Smooth muscle cell (in vitro differentiated cells): ENCODE data around the gene CSNK1A1L. TPM values are rescaled to one million over a fixed set of nuclear protein-coding genes. Genes with fewer than 3 reads are reported as not detected.

Source experiments
- DNase-seq: peaks from one replicate; lab custom pipeline; 2025; ENCODE audit not compliant: unreplicated experiment; lab: John Stamatoyannopoulos, UW
- H2AFZ ChIP-seq: fragments of 200-600 bp; sonication (generic); 2 replicates; pipeline ENCODE4 v1.6.0; 2016; ENCODE audit warnings: antibody characterized with exemption, low read depth, mild to moderate bottlenecking
- H3F3A ChIP-seq: fragments of 200-600 bp; sonication (generic); 2 replicates; pipeline ENCODE4 v1.6.0; 2017; ENCODE audit warnings: antibody characterized with exemption, low read depth
- H3K27ac ChIP-seq: fragments of 200-600 bp; sonication (generic); 2 replicates; pipeline ENCODE4 v1.5.1; 2016; ENCODE audit warnings: low read depth, mild to moderate bottlenecking
- H3K27me3 ChIP-seq: fragments of 200-600 bp; sonication (generic); 2 replicates; pipeline ENCODE4 v1.6.1; 2016; ENCODE audit warnings: low read depth, mild to moderate bottlenecking
- H3K36me3 ChIP-seq: fragments of 200-600 bp; sonication (generic); 2 replicates; pipeline ENCODE4 v1.5.1; 2016; ENCODE audit warnings: low read depth
- H3K4me1 ChIP-seq: fragments of 200-600 bp; sonication (generic); 2 replicates; pipeline ENCODE4 v1.5.1; 2016; ENCODE audit warnings: low read depth
- H3K4me2 ChIP-seq: fragments of 200-600 bp; sonication (generic); 2 replicates; pipeline ENCODE4 v1.6.0; 2016; ENCODE audit warnings: mild to moderate bottlenecking
- H3K4me3 ChIP-seq: fragments of 200-600 bp; sonication (generic); 2 replicates; pipeline ENCODE4 v1.5.1; 2016; ENCODE audit warnings: mild to moderate bottlenecking
- H3K79me2 ChIP-seq: fragments of 200-600 bp; sonication (generic); 2 replicates; pipeline ENCODE4 v1.6.0; 2016; ENCODE audit warnings: low read depth, mild to moderate bottlenecking
- H3K9ac ChIP-seq: fragments of 200-600 bp; sonication (generic); 2 replicates; pipeline ENCODE4 v1.6.0; 2016; ENCODE audit warnings: low read depth
- H3K9me3 ChIP-seq: fragments of 200-600 bp; sonication (generic); replicated peaks from 2 replicates; pipeline ENCODE4 v1.5.1; 2016; ENCODE audit warnings: low read depth
- H4K20me1 ChIP-seq: fragments of 200-600 bp; sonication (generic); 2 replicates; pipeline ENCODE4 v1.6.0; 2016; ENCODE audit warnings: low read depth
- WGBS: methylation state at CpG from one replicate; pipeline ENCODE4 v1.1.7; 2016; ENCODE audit warnings: low lambda C conversion rate; 5-methylcytosine and 5-hydroxymethylcytosine counted together
- polyA plus RNA-seq: library from polyadenylated mRNA; unstranded; fragments of >200 nt; fragmentation: Nextera tagmentation; extraction: Ambion mirVana; gene quantifications from 2 replicates; pipeline ENCODE4 v1.2.1, GENCODE V29; 2016
- total RNA-seq: library from RNA; depleted of rRNA; stranded (reverse); fragments of >200 nt; gene quantifications from 2 replicates; pipeline ENCODE4 v1.2.3, GENCODE V29; 2014
- TF ChIP-seq, protein P1 (sequence below): fragments of 200-600 bp; sonication (generic); IDR thresholded peaks from 2 replicates; pipeline ENCODE4 v1.5.1; 2017; ENCODE audit warnings: borderline replicate concordance, mild to moderate bottlenecking, antibody characterized with exemption; ENCODE audit not compliant: insufficient read depth, poor library complexity, severe bottlenecking

The CSNK1A1L gene
- total and polyA plus RNA-seq, 2 experiments from 2014 or later = not detected

DNA sequence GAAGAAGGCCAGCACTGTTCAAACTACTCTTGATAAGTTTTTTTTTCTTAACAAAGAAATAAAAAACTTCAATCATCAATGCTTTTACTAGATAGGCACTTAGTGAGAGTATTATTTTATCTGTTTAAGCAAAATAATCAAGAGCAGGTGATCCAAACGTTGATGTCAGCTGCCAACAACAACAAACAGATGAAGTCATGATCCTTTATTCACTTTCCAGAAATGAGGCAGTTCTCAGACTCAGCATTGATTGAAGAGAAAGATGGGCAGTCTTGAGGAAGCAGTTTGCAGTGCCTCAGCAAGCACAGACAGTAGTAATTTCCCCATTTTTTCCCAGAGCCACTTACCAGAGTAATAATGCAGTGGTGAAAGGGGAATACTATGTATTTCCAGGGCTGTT lies 38.4 kb upstream of the CSNK1A1L start:
- H3K4me2 ChIP-seq = no peak overlapping the region
- H3K27ac ChIP-seq = no peak overlapping the region
- no peak overlapping the region for H3K9ac ChIP-seq

DNA sequence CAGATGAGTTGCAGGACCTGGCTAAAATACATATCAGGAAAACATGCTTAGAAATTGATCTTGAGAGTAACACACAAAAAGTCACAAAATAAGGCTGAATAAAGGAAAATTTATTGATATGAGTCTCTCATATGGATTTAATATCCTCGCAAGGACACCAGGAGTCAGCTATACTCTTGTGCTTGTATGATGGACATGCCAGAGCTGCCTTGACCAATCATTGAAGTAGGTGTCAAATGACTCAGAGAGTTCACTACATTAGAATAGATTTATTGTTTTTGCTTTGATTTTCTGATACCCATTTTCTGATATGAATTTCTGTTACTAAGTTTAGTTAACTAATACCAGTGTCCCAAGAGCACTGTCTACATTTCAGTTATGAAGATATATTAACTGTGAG lies 37.4 kb upstream of the CSNK1A1L start:
- 97% methylated on average over 1 of the region's 1 CpG for WGBS

More for the DNA sequence above, 38.4 kb upstream of the CSNK1A1L start:
- no peak for DNase-seq
- Histone ChIP-seq H3K4me1 (no peaks in the 10 kb centered on the region), H3K79me2 (no peaks in the 10 kb centered on the region), H4K20me1 (no peaks in the 10 kb centered on the region), H3K36me3 (no peaks in the 10 kb centered on the region), H2AFZ (no peak overlapping the region), H3K4me3 (no peak overlapping the region), H3F3A (no peaks in the 10 kb centered on the region), H3K9me3 (no peaks in the 10 kb centered on the region), H3K27me3 (no peaks in the 10 kb centered on the region)
- 80% methylated on average over 1 of the region's 1 CpG for WGBS
- TF ChIP-seq, protein P1, sequence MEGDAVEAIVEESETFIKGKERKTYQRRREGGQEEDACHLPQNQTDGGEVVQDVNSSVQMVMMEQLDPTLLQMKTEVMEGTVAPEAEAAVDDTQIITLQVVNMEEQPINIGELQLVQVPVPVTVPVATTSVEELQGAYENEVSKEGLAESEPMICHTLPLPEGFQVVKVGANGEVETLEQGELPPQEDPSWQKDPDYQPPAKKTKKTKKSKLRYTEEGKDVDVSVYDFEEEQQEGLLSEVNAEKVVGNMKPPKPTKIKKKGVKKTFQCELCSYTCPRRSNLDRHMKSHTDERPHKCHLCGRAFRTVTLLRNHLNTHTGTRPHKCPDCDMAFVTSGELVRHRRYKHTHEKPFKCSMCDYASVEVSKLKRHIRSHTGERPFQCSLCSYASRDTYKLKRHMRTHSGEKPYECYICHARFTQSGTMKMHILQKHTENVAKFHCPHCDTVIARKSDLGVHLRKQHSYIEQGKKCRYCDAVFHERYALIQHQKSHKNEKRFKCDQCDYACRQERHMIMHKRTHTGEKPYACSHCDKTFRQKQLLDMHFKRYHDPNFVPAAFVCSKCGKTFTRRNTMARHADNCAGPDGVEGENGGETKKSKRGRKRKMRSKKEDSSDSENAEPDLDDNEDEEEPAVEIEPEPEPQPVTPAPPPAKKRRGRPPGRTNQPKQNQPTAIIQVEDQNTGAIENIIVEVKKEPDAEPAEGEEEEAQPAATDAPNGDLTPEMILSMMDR = no peak

DNA sequence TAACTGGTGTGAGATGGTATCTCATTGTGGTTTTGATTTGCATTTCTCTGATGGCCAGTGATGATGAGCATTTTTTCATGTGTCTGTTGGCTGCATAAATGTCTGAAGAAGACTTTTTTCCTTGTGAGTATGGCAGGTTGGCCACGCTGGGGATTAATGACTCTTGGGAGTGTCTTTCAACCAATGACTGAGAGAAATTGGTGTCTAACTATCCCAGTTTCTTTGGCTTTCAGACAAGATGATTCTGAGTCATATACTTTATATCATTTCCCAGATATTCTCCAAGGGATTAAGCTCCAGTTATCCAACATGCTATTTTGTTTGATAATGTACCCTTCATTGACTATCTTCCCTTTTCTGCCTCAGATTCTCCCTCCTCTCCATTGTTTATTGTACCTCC lies 35.5 kb upstream of the CSNK1A1L start:
- Histone ChIP-seq H3F3A (no peaks in the 10 kb centered on the region), H3K79me2 (no peaks in the 10 kb centered on the region), H3K27me3 (no peaks in the 10 kb centered on the region), H3K27ac (no peak overlapping the region), H3K4me2 (no peak overlapping the region), H4K20me1 (no peaks in the 10 kb centered on the region), H3K9ac (no peak overlapping the region), H3K4me1 (no peaks in the 10 kb centered on the region), H3K36me3 (no peaks in the 10 kb centered on the region), H3K9me3 (no peaks in the 10 kb centered on the region), H3K4me3 (no peak overlapping the region), H2AFZ (no peak overlapping the region)
- TF ChIP-seq, protein P1 = no peak
- WGBS = 90% methylated on average over 1 of the region's 1 CpG
- DNase-seq = no peak

More for the DNA sequence above, 37.4 kb upstream of the CSNK1A1L start:
- Histone ChIP-seq H3K4me2 (no peak overlapping the region), H3K27ac (no peak overlapping the region), H2AFZ (no peak overlapping the region), H3K4me1 (no peaks in the 10 kb centered on the region), H3K9me3 (no peaks in the 10 kb centered on the region), H3F3A (no peaks in the 10 kb centered on the region), H3K36me3 (no peaks in the 10 kb centered on the region), H3K79me2 (no peaks in the 10 kb centered on the region), H3K27me3 (no peaks in the 10 kb centered on the region), H3K4me3 (no peak overlapping the region), H4K20me1 (no peaks in the 10 kb centered on the region), H3K9ac (no peak overlapping the region)
- TF ChIP-seq, protein P1 = no peak
- no peak for DNase-seq

DNA sequence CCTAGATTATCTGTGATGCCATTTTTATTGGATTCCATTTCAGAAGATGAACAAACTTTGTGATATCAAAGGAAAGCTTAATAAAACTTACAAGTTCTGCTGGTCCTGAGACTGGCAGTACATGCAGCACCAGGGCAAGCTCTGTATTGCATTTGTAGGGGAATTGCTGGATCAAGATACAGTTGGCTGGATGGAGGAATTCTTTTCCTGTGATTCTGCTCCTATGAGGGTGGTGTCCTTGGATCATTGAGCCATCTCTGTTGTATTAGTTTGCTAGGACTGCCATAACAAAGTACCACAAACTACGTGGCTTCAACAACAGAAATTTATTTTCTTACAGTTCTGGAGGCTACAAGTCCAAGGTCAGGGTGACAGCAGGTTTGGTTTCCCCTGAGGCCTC lies 33.9 kb upstream of the CSNK1A1L start:
- no peak overlapping the region for H2AFZ ChIP-seq

More for the DNA sequence above, 33.9 kb upstream of the CSNK1A1L start:
- no peaks in the 10 kb centered on the region for H3K9me3 ChIP-seq
- no peak overlapping the region for H3K4me3 ChIP-seq
- H3K79me2 ChIP-seq = no peaks in the 10 kb centered on the region
- no peak overlapping the region for H3K4me2 ChIP-seq
- H3K36me3 ChIP-seq = no peaks in the 10 kb centered on the region
- no peaks in the 10 kb centered on the region for H3K27me3 ChIP-seq
- no peaks in the 10 kb centered on the region for H4K20me1 ChIP-seq
- no peak overlapping the region for H3K9ac ChIP-seq
- H3F3A ChIP-seq = no peaks in the 10 kb centered on the region
- H3K4me1 ChIP-seq = peaks cover 10% of the 10 kb centered on the region
- DNase-seq = no peak
- TF ChIP-seq, protein P1 = no peak
- 89% methylated on average over 1 of the region's 1 CpG for WGBS
- H3K27ac ChIP-seq = no peak overlapping the region
